Head of caudate nucleus (tissue), 42 donors: Measurements from ENCODE around the gene ST8SIA5.

Experiments
- DNase-seq, 42 donors: peaks; one replicate each; pipeline versions ENCODE4 v3.0.0 to v3.0.0-alpha.2; 2020 to 2021; ENCODE audit warnings: mixed read lengths in 7 of 42
- intact Hi-C: fragments of 100-400 bp; cut with DNase I; formaldehyde crosslinking; loops from one replicate; pipeline ENCODE4 v1.15.0; 2022

The ST8SIA5 gene

DNA sequence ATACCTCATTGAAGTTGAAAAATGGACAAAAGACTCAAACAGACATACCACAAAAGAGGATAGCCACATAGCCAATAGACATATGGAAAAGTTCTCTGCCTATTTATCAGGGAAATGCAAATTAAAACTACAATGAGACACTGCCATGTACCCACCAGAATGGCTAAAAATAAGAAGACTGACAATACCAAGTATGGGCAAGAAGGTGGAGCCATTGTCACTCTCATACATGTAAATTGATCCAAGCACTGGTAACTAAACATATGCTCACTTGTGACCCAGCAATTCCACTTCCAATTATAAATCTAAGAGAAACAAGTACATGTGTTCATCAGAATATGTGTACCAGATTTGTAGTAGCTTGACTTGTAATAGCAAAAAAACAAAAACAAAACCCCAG is 104.5 kb downstream of the ST8SIA5 start:
- no peak for DNase-seq
- intact Hi-C loops: loop anchor here (10.0 kb wide), 2 partner anchors 98 to 478 kb away; a partner anchor contains a TSS

DNA sequence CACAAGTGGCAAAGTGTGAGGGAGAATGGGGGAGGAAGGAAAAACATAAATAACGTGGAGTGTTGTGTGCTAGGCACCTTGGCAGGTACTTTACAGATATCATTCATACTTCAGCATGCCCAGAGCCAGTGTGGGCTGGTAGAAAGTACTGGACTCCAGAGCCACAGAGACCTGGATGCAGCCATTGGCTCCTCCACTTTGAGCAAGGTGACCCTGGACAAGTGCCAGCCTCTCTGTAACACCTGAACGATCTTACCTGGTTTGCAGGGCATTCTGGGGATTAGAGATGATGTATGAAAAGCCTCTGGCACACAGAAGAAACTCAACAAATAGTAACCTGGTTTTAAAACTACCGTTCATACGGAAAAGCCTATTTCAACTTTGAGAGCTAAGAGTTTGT is 106.2 kb downstream of the ST8SIA5 start:
- intact Hi-C loops: loop anchor here (10.0 kb wide), 2 partner anchors 96 to 476 kb away; a partner anchor contains a TSS
- DNase-seq: no peak

DNA sequence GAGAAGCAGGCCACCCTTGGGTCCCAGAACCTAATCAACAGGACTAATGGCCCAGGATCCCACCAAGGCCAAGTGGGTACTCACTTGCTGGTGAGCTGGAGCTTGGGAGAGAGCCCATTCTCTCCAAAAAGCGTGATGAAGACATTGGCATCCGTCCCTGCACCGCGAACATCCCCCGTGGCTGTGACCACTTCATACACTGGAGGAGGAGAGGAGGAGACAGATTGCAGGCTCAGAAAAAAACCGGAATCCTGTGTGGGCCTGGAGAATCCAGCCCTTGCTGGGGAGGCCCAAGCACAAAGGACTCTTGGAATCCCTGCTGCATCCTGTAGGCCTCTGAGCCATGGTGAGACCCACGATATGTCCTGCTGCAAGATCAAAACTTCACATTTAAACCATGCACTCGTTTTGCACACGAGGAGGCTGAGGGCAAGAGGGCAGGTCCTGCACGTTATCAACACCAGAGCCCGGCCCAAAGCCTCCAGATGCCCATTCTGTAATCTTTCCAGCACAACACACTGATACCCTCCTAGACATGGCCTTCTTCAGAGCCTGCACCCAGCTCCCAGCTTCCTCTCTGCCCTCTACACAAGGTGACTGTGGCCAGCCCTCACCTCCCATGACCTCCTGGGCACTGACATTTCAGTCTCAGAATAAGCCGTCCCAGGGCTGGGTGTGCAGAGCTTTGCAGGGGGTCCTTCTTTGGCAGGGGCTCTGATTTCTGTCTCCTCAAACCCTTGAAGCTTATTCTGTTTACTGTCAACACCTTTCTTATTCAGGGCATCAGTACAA is 107.6 kb downstream of the ST8SIA5 start:
- intact Hi-C loops: no loop called here
- DNase-seq: peak in 1 of 42 donors; percentile 12

DNA sequence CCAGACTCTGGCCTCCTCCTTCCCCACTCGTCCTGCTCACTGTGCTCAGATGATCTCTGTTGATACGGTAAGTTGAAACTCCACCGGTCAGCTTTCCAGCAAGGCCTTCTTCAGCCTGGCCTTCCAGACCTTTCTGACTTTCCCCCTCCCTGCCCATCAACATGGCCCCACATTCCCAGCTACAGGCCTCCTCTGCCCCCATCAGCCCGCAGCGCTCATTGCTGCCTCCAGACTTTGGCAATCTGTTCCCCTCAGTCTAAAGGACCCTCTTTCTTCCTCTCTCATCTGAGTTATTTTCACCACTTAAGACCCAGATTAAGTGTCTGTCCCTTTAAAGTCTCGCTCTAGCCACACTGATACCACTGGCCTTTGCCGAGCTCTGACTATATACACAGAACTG is 110.4 kb downstream of the ST8SIA5 start:
- peak in 1 of 42 donors; percentile 29 for DNase-seq
- intact Hi-C loops: no loop called here

DNA sequence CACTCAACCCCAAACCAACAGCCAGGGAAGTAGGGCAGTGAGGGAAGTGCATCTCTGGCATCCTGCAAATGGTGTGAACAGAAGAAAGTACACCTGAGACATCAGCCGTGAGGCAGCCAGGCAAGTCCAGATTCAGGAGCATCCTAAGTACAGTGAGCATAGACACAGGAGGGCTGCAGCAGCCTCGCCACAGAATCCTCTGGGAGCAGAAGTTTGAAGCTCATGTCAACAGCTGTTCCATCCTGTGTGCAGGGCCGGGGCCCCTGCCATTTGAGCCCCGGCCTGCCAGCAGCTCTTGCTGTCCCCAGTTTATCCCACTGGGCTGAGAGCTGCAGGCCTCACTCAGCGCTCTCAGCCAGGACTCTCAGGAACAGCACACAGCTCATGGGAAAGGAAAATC is 114.3 kb downstream of the ST8SIA5 start:
- intact Hi-C loops: no loop called here
- DNase-seq: peak in 1 of 42 donors; percentile 1

DNA sequence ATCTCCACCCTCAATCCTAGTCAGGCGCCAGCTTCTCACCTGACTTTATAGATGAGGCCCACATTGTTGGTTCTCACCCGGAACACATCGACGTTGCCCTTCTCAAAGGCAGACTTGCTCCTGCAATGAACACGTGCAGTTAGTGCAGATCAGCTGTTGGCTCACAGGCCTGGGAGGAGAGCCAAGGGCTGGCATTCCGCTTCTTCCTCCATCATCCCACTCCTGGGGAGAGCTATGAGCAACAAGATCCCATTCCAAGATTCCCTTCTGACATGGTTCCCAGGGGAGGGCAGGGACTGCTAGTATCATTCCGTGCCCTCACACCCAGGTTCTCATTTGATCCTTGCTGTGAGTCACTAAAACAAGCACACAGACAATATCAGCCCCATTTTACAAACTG is 114.9 kb downstream of the ST8SIA5 start:
- intact Hi-C loops: no loop called here
- DNase-seq: peak in 1 of 42 donors; percentile 35

DNA sequence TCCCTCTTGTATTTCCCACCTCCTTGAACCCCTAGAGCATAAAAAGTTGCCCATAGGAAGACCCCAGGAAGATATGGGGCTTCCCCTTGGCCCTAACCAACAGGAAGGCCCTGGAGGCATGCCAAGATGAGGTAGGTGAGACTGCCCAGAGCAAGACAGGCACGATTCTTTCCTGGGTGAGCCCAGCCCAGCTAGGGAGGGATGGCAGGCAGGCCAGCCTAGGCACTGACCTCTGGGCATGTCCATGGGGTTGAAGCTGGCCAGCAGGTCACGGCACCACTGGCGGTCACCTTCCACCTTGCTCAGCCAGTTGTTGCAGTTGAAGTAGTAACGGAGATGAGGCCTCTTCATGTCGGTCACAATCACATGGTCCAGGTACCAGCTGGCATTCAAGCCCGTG is 117.5 kb downstream of the ST8SIA5 start:
- intact Hi-C loops: no loop called here
- peak in 1 of 42 donors; percentile 12 for DNase-seq

DNA sequence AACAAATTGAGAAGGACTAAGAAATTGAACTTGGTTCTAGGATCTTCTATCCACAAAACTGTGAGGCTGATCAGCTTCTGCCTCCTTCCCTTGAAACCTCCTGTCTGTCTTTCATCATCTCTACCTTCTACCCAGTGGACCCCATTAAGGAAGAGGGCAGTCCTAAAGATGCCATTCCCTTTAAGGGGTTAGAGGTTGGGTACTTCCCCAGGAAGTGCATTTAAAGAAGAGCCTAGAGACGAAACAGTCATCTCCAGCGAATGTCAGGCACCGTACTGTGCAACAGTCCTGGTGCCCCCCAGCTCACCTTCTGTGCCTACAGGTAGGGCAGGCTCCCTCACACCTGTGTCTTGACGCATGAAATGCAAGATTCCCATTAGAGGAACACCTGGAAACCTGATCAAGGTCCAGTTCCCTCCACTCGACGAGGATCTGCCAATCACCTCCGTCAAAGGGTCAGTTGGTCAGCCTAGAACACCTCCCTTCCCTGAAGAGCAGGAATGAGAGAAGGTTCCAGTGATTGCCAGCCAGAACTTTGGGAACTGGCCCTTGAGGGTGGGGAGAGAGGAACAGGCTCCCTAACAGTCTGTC is 120.7 kb downstream of the ST8SIA5 start:
- intact Hi-C loops: no loop called here
- DNase-seq: peak in 3 of 42 donors; percentile 3 to 25 (median 7)

DNA sequence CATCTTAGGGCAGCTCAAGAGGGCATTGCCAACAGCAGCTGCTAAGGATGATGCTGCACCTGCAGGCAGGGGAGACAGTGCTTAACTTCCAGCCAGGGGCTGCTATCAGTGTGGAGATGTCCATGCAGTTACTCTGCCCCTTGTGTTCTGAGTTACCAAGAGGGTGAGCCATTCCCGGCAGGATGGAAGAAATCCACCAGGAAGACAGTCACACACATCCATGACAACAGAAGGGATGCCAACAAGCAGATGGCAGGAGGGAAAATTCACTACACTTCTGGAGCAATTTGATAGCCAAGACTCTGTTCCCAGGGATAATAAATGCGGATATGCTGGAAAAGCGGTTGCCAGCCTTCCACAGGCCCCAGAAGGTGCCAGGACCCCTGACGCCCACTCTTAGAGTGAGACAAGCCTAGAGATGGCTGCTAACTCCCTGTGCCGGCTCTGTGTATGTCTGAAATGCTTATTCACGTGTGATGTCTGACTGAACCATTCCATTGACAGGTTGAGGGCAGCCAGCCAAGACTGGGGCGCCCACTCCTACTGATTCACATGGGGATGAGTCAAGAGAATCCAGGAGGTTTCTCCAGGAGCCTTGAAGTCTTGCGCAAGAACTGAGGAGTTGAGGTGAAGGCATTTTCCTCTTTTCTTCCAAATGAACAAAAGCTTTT is 124.3 kb downstream of the ST8SIA5 start:
- DNase-seq: peak; percentile 50 to 92 (median 78)
- intact Hi-C loops: no loop called here

DNA sequence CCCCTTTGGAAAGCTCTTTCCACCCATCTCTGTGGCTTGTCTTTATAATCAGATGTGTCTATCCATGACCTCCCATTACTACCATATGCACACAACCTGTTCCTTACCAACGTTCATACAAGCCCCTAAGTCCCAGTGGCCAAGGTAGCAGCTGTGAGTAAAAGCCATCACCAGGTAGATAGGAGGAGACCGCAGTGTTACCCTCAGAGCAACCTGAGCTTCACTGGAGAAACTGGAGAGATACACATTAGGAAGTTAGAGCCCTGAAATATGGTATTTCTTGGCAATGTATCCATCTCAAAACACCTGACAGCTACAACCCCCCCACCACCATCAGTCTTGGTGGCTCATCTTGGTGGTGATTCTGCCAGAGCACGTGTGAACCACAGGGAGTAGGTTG is 125.9 kb downstream of the ST8SIA5 start:
- DNase-seq: peak in 1 of 42 donors; percentile 3
- intact Hi-C loops: no loop called here

DNA sequence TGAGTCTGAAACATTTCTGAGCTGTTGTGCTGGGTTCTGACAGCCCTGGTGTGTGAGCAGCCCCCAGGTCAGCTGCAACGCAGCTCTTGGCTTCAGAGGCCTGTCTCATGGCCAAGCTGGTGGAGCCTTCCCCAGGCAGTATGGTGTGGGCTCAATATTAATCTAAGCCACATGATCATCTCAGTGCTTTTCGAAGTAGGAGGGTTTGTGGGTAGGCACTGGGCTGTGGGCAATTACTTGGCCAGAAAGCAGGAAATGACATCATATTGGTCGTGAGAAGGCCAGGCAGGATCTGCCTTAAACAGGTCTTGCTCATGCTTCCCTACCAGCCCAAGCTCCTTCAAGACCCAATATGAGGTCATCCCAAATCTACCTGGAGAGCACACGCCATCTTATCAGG is 126.7 kb downstream of the ST8SIA5 start:
- intact Hi-C loops: no loop called here

DNA sequence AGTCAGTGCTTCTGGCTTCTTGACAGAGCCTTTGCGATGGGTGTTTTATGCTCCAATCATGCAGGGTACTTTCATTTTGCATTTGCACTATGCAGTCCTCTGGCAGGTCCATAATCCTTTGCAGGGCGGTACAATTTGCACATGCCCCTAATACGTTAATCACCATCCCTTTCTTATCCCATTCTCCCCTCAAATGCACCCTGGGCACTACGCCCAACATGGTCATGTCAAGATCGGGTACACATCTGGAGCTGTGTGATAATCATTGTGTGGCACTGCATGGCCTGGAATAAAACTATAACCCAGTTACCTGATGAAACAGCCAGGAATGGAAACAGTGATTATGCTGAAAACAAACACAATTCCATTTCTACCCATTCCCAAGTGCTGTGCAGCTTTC is 127.5 kb downstream of the ST8SIA5 start:
- intact Hi-C loops: no loop called here

More for the DNA sequence above, 126.7 kb downstream of the ST8SIA5 start:
- peak in 2 of 42 donors; percentile 4 to 14 for DNase-seq

DNA sequence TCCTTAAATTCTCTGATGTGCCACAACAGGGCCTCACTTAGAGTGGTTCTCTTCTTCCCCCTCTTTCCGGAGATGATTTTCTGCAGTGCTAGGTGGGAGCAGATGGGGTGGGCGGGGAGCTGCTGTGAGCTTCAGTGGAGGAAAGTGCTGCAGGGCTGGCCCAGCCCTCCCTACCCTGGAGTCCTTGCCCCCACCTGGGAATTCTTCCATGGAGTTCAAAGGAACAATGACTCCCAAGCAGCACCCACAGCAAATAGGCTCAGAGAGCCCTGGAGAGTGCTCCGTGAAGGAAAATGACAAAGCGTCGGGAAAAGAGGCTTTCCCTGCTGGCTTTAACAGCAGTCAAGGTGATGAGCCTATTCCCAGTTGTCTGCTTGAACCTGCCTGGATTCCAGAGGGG is 128.6 kb downstream of the ST8SIA5 start:
- peak in 37 of 42 donors; percentile 12 to 80 (median 42) for DNase-seq
- intact Hi-C loops: no loop called here

More for the DNA sequence above, 127.5 kb downstream of the ST8SIA5 start:
- DNase-seq: peak in 1 of 42 donors; percentile 10

DNA sequence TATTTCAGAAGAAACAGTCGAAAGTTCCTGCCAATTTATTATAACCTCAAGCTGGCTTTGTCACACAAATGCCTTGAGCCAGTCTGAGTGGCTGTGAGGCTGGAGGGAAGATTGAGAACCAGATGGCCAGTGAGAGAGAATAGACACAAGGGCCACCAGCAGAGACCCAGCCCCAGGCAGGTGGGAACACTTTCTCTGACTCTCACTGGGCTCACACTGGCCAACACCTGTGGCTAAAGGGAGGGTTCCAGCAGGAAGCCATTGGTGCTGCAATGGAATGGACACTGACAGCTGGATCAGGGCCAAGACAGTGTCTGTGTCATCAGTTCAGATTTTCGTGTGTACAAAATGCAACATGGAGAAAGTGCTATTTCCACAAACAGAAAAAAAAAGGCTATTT is 129.7 kb downstream of the ST8SIA5 start:
- intact Hi-C loops: no loop called here
- DNase-seq: peak in 3 of 42 donors; percentile 4 to 33 (median 16)

DNA sequence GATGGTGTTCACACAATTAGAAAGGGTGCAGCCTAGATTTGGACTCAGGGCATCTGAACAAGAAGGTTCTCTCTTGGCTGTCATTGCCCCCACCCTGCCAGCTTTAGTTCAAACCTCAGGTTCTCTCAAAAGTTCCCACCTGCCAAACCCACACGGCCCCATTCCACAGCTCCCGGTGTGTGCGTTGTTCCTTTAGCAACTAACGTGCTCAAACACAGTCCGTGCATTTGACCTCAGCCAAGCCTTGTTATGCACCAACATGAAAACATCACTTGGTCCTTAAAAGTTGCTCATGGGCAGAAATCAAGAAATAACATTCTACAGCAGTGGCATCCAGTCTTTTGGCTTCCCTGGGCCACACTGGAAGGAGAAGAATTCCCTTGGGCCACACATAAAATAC is 131.8 kb downstream of the ST8SIA5 start:
- intact Hi-C loops: no loop called here
- peak in 2 of 42 donors; percentile 3 to 30 for DNase-seq

DNA sequence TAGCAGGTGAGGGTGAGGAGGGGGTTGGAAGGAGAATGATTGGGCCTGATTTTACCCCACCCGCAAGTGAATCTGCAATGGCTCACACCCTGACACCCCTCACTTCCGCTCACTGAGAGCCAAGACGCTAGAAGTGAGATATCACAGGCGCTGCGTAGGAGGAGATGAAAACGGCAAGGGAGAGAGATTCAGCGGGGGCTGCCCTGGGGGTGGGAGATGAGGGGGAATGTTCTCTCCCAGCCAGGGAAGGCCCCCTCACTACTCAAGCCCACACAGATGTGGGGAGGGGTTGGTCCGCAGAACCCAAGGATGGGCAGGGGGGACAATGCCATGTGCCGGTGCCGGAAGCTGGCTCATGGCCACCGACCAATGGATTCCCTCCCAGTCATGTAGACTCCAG is 132.7 kb downstream of the ST8SIA5 start:
- peak in 40 of 42 donors; percentile 17 to 83 (median 54) for DNase-seq
- intact Hi-C loops: no loop called here

DNA sequence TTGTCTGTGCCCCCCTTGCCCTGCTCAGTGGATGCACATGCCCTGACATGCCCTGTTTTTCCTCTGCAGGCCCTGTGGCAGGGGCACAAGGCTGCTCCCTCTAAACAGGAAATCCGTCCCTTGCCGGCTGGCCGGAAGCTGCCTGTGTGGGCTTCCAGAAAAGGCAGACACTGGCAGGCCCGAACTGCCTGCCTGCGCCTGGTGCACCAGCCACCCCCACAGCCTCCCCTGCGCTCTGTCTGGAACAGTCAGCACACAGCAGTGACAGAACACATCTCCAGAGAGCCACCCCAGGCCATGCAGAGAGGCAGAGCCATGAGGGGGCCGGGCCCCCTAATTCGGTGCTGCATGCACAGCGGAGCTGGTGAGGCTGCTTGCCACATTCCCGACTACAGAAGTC is 133.3 kb downstream of the ST8SIA5 start:
- peak in 41 of 42 donors; percentile 20 to 84 (median 66) for DNase-seq
- intact Hi-C loops: no loop called here

DNA sequence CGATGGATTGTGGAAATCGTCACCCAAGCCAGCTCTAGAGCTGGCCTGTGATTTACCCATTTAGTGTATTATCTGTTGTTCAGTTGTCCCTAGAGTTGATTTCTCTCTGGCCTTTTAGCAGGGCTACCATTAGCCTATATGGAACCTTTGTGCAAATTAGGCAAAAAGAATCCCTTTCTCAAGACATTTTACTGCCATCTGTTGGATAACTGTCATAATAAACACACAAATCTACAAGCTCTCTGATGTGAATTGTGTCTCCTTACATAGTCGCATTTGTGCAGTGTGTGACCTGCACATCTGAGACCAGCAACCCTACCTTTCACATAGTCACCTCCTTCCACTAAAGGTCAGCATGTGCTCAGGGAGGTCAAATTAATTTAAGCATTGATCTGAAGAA is 133.9 kb downstream of the ST8SIA5 start:
- DNase-seq: peak in 1 of 42 donors; percentile 6
- intact Hi-C loops: no loop called here

DNA sequence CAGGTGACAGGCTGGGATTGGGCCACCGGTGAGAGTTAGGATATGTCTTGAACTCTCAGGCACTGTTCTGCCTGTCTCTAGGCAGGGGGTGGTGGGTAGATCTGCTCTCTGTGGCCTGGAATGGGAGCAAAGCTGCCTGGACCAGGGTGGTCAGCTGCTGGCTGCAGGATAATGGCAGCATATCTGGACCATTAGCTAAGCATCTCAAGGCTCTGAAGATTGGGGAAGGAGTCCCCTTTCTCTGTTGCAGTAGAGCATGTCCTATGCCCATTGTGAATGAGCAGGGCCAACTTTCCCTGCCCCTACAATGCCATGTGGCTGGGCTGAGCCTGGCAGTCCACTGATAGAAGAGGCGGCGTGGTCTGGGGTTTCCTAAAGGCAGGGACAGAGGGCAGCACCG is 134.4 kb downstream of the ST8SIA5 start:
- DNase-seq: no peak
- intact Hi-C loops: no loop called here

DNA sequence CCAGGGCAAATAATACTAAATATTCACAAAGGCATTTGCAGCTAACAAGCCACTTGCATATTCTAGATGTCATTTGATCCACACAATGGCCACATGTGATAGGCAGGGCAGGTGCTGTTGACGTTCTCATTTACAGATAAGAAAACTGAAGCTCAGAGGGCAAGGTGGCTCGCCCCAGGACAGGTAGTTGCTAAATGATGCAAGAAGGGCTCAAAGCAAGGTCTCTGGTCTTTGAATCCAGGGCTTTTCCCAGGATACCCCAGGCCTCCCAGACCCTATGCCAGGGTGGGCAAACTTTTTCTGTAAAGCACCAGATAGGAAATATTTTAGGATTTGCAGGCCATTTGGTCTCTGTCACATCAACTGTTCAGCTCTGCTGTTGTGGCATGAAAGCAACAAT is 135.0 kb downstream of the ST8SIA5 start:
- intact Hi-C loops: no loop called here
- DNase-seq: no peak
